PC-9 (cell line): ENCODE results near the gene SLC49A4.

Source experiments
- CTCF ChIP-seq: fragments of 200-600 bp; sonication (generic); conservative IDR thresholded peaks from 2 replicates; pipeline ENCODE4 v1.6.1; 2017; ENCODE audit warnings: mixed run types, antibody characterized with exemption, mild to moderate bottlenecking, moderate library complexity
- EZH2 ChIP-seq: fragments of 200-600 bp; sonication (generic); IDR thresholded peaks from 2 replicates; pipeline ENCODE4 v1.8.0; 2017; ENCODE audit warnings: antibody characterized with exemption, low read depth

- TF ChIP-seq EZH2 (no peak), CTCF (no peak)
Observed at GRCh38 chr3:122926322-122926721, 131.5 kb downstream of the SLC49A4 start.
